Smooth muscle cell (in vitro differentiated cells): ENCODE measurements around the gene TANGO2. TPM values are rescaled to one million over a fixed set of nuclear protein-coding genes. Genes with fewer than 3 reads are reported as not detected.

ENCODE experiments used
- DNase-seq: peaks from one replicate; lab custom pipeline; 2025; ENCODE audit not compliant: unreplicated experiment; lab: John Stamatoyannopoulos, UW
- H2AFZ ChIP-seq: fragments of 200-600 bp; sonication (generic); 2 replicates; pipeline ENCODE4 v1.6.0; 2016; ENCODE audit warnings: antibody characterized with exemption, low read depth, mild to moderate bottlenecking
- H3F3A ChIP-seq: fragments of 200-600 bp; sonication (generic); 2 replicates; pipeline ENCODE4 v1.6.0; 2017; ENCODE audit warnings: antibody characterized with exemption, low read depth
- H3K27ac ChIP-seq: fragments of 200-600 bp; sonication (generic); 2 replicates; pipeline ENCODE4 v1.5.1; 2016; ENCODE audit warnings: low read depth, mild to moderate bottlenecking
- H3K27me3 ChIP-seq: fragments of 200-600 bp; sonication (generic); 2 replicates; pipeline ENCODE4 v1.6.1; 2016; ENCODE audit warnings: low read depth, mild to moderate bottlenecking
- H3K36me3 ChIP-seq: fragments of 200-600 bp; sonication (generic); 2 replicates; pipeline ENCODE4 v1.5.1; 2016; ENCODE audit warnings: low read depth
- H3K4me1 ChIP-seq: fragments of 200-600 bp; sonication (generic); 2 replicates; pipeline ENCODE4 v1.5.1; 2016; ENCODE audit warnings: low read depth
- H3K4me2 ChIP-seq: fragments of 200-600 bp; sonication (generic); 2 replicates; pipeline ENCODE4 v1.6.0; 2016; ENCODE audit warnings: mild to moderate bottlenecking
- H3K4me3 ChIP-seq: fragments of 200-600 bp; sonication (generic); 2 replicates; pipeline ENCODE4 v1.5.1; 2016; ENCODE audit warnings: mild to moderate bottlenecking
- H3K79me2 ChIP-seq: fragments of 200-600 bp; sonication (generic); 2 replicates; pipeline ENCODE4 v1.6.0; 2016; ENCODE audit warnings: low read depth, mild to moderate bottlenecking
- H3K9ac ChIP-seq: fragments of 200-600 bp; sonication (generic); 2 replicates; pipeline ENCODE4 v1.6.0; 2016; ENCODE audit warnings: low read depth
- H3K9me3 ChIP-seq: fragments of 200-600 bp; sonication (generic); replicated peaks from 2 replicates; pipeline ENCODE4 v1.5.1; 2016; ENCODE audit warnings: low read depth
- H4K20me1 ChIP-seq: fragments of 200-600 bp; sonication (generic); 2 replicates; pipeline ENCODE4 v1.6.0; 2016; ENCODE audit warnings: low read depth
- WGBS: methylation state at CpG from one replicate; pipeline ENCODE4 v1.1.7; 2016; ENCODE audit warnings: low lambda C conversion rate; 5-methylcytosine and 5-hydroxymethylcytosine counted together
- polyA plus RNA-seq: library from polyadenylated mRNA; unstranded; fragments of >200 nt; fragmentation: Nextera tagmentation; extraction: Ambion mirVana; gene quantifications from 2 replicates; pipeline ENCODE4 v1.2.1, GENCODE V29; 2016
- total RNA-seq: library from RNA; depleted of rRNA; stranded (reverse); fragments of >200 nt; gene quantifications from 2 replicates; pipeline ENCODE4 v1.2.3, GENCODE V29; 2014
- TF ChIP-seq, protein P1 (sequence below): fragments of 200-600 bp; sonication (generic); IDR thresholded peaks from 2 replicates; pipeline ENCODE4 v1.5.1; 2017; ENCODE audit warnings: borderline replicate concordance, mild to moderate bottlenecking, antibody characterized with exemption; ENCODE audit not compliant: insufficient read depth, poor library complexity, severe bottlenecking

The TANGO2 gene
- total and polyA plus RNA-seq, 2 experiments from 2014 or later: 10.8 to 14.7 TPM

DNA sequence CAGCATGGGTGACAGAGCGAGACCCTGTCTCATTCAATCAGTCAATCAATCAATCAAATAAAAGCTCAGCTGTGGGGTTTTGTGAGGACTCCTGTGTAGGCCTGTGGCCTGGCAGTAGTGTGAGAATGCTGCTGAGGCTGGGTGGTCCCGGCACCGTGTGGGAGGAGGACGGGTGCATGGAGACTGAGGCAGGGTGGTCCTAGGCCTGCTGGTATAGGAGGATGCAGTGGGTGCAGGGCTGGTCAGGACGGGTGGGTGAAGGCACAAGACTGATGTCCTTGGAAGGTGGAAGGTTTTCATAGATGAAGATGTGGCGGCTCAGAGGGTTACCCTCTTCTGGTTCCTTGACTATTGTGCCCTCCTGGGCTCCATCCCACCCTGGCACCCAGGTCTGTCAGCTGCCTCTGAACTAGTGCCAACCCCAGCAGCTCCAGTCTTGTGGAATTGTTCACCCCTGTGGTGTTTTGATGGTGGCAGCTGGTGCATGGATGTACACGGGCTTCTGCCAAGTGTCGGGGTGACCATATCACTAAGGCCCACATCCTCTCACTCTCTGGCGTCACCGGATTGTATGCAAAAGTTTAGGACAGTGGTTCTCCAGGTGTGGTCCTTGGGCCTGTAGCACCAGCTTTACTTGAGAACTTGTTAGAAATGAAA, 23.7 kb downstream of the TANGO2 start:
- H3K4me3 ChIP-seq: no peak overlapping the region
- H3K79me2 ChIP-seq: no peaks in the 10 kb centered on the region
- H3K9me3 ChIP-seq: no peaks in the 10 kb centered on the region
- H3K4me1 ChIP-seq: no peaks in the 10 kb centered on the region
- H3K36me3 ChIP-seq: peaks cover 2% of the 10 kb centered on the region
- H2AFZ ChIP-seq: no peak overlapping the region
- H3K4me2 ChIP-seq: no peak overlapping the region
- H4K20me1 ChIP-seq: no peaks in the 10 kb centered on the region
- 92% methylated on average over 10 of the region's 10 CpGs for WGBS
- no peak overlapping the region for H3K27ac ChIP-seq
- no peaks in the 10 kb centered on the region for H3K27me3 ChIP-seq
- TF ChIP-seq, protein P1, sequence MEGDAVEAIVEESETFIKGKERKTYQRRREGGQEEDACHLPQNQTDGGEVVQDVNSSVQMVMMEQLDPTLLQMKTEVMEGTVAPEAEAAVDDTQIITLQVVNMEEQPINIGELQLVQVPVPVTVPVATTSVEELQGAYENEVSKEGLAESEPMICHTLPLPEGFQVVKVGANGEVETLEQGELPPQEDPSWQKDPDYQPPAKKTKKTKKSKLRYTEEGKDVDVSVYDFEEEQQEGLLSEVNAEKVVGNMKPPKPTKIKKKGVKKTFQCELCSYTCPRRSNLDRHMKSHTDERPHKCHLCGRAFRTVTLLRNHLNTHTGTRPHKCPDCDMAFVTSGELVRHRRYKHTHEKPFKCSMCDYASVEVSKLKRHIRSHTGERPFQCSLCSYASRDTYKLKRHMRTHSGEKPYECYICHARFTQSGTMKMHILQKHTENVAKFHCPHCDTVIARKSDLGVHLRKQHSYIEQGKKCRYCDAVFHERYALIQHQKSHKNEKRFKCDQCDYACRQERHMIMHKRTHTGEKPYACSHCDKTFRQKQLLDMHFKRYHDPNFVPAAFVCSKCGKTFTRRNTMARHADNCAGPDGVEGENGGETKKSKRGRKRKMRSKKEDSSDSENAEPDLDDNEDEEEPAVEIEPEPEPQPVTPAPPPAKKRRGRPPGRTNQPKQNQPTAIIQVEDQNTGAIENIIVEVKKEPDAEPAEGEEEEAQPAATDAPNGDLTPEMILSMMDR: no peak
- H3K9ac ChIP-seq: no peak overlapping the region
- H3F3A ChIP-seq: no peaks in the 10 kb centered on the region
- no peak for DNase-seq

DNA sequence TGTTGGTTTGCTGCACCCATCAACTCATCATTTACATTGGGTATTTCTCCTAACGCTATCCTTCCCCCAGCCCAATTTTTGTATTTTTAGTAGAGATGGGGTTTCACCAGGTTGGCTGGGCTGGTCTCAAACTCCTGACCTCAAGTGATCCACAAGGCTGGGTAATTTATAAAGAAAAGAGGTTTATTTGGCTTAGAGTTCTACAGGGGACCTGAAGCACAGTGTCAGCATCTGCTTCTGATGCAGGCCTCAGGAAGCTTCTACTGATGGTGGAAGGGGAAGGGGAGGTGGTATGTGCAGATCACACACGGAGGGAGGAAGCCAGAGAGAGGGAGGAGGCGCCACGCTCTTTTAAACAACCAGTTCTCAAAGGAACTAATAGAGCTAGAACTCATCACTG, 25.8 kb downstream of the TANGO2 start:
- no peak overlapping the region for H3K4me3 ChIP-seq
- H3K9ac ChIP-seq: no peak overlapping the region
- H3K27ac ChIP-seq: no peak overlapping the region
- peaks cover 2% of the 10 kb centered on the region for H3K36me3 ChIP-seq
- H3K9me3 ChIP-seq: no peaks in the 10 kb centered on the region
- TF ChIP-seq, protein P1: no peak
- no peaks in the 10 kb centered on the region for H3K79me2 ChIP-seq
- WGBS: 98% methylated on average over 4 of the region's 4 CpGs
- no peak overlapping the region for H2AFZ ChIP-seq
- H3K4me1 ChIP-seq: no peaks in the 10 kb centered on the region
- H3K4me2 ChIP-seq: no peak overlapping the region
- no peaks in the 10 kb centered on the region for H3K27me3 ChIP-seq
- no peaks in the 10 kb centered on the region for H3F3A ChIP-seq
- H4K20me1 ChIP-seq: no peaks in the 10 kb centered on the region
- DNase-seq: no peak

DNA sequence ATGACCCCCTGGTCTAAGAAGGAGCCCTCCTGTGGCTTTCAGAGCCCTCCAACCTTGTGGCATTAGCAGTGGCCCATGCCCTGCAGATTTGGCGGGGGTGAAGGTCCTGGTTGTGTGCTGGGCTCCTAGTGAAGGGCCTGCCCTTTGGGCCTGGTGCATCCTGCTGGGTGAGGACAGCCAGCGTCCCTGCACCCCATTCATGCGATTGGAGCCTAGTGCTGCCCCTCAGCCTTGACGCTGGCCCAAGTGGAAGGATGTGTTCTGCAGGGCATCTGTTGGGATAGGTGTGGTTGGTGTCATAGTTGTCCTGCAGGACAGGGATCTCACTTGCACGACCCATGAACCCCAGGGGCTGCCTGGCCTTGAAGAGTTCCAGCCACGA, 31.0 kb downstream of the TANGO2 start:
- TF ChIP-seq, protein P1: no peak
- Histone ChIP-seq H3K9me3 (no peaks in the 10 kb centered on the region), H3K79me2 (no peaks in the 10 kb centered on the region), H3K4me3 (no peak overlapping the region), H3K36me3 (peaks cover 2% of the 10 kb centered on the region), H3K9ac (no peak overlapping the region), H3K4me1 (no peaks in the 10 kb centered on the region), H3K4me2 (no peak overlapping the region), H2AFZ (no peak overlapping the region), H4K20me1 (no peaks in the 10 kb centered on the region), H3K27ac (no peak overlapping the region), H3F3A (no peaks in the 10 kb centered on the region), H3K27me3 (no peaks in the 10 kb centered on the region)
- 94% methylated on average over 6 of the region's 6 CpGs for whole genome bisulfite sequencing
- DNase-seq: no peak
